Measurements from ENCODE around the gene CCDC158. TPM values are rescaled to one million over a fixed set of nuclear protein-coding genes. Genes with fewer than 3 reads are reported as not detected.

Gene CCDC158
- total and polyA plus RNA-seq, 10 of the 15 experiments (the other 5 are each of a cell fraction or from before 2014, with no cell fraction given), result not detected

- no peak for TF ChIP-seq ZNF592 (IDR thresholded peaks at IDR 0.05)
These were observed 45.2 kb downstream of the CCDC158 start (continued) for GRCh38 chr4:76375703-76376102.

- WGBS (ENCODE audit: insufficient coverage, insufficient replicate concordance, low lambda C conversion rate, missing lambda C conversion rate), result 30% methylated on average over 1 of the region's 1 CpG
- ChIA-PET CTCF (interaction anchor here (1.1 to 7.0 kb wide), 2 partner anchors 196 to 379 kb away, joined by 5 to 214 read pairs; no protein-coding TSS in a partner anchor), SMC1A (ENCODE audit: uncharacterized antibody, unreplicated experiment) (interaction anchor here (0.8 to 5.9 kb wide), 4 partner anchors 9 to 195 kb away, joined by 3 to 126 read pairs (median 4); no protein-coding TSS in a partner anchor), RAD21 (ENCODE audit: unreplicated experiment) (interaction anchor here (5.8 kb wide), 1 partner anchor 196 kb away, joined by 110 read pairs; no protein-coding TSS in a partner anchor), POLR2A (no interaction called here)
- ATAC-seq, result no peak
- BruUV-seq (replicated peaks), result no TSS peak
- Histone ChIP-seq H3K27me3 (replicated peaks in 1 of 2; ENCODE audit: control insufficient read depth in 2 of 2, insufficient read depth in 2 of 2, low read length in 1 of 2) (no peaks in the 10 kb centered on the region; a peak in 2 of 4 replicates), H3K79me2 (ENCODE audit: control insufficient read depth, insufficient read depth, low read length) (no peaks in the 10 kb centered on the region), H3K4me2 (ENCODE audit: control insufficient read depth, insufficient read depth) (no peak overlapping the region), H3K27ac (ENCODE audit: control insufficient read depth, insufficient read depth) (no peak overlapping the region), H4K20me1 (ENCODE audit: control insufficient read depth, insufficient read depth) (no peaks in the 10 kb centered on the region), H3K36me3 (ENCODE audit: control insufficient read depth in 2 of 2, insufficient read depth in 2 of 2, low read length in 1 of 2) (no peaks in the 10 kb centered on the region), H2AFZ (ENCODE audit: control insufficient read depth, low read depth, low read length) (no peak overlapping the region), H3K9me3 (replicated peaks; ENCODE audit: control insufficient read depth, insufficient read depth, low read length) (no peaks in the 10 kb centered on the region), H3K4me1 (ENCODE audit: control insufficient read depth, insufficient read depth, low read length) (no peaks in the 10 kb centered on the region), H3K4me3 (no peak overlapping the region), H3K9ac (ENCODE audit: control insufficient read depth, insufficient read depth, low read length) (no peak overlapping the region)
- intact Hi-C loops (cut with micrococcal nuclease; ENCODE audit: unreplicated experiment), result no loop called here
- FAIRE-seq, result no peak
- TF ChIP-seq NKRF (conservative IDR thresholded peaks at IDR 0.05), result no peak
- no peak for TF ChIP-seq MEF2A (IDR thresholded peaks at IDR 0.05; ENCODE audit: insufficient read depth, low read depth, low read length)
- no peak for TF ChIP-seq MYB (IDR thresholded peaks at IDR 0.05; ENCODE audit: borderline replicate concordance, low read depth, low read length)
- no peak for TF ChIP-seq PAX5 (IDR thresholded peaks at IDR 0.05; ENCODE audit: borderline replicate concordance, low read depth, low read length)
- TF ChIP-seq CTCF (IDR thresholded peaks at IDR 0.05 in 2 of 3, conservative IDR thresholded peaks at IDR 0.05 in 1 of 3; ENCODE audit: control insufficient read depth in 2 of 3, extremely low read depth in 1 of 3, insufficient read depth in 1 of 3, low read depth in 3 of 3, low read length in 3 of 3), result no peak
- no peak for TF ChIP-seq LARP7 (IDR thresholded peaks at IDR 0.05)
- TF ChIP-seq SREBF1 (IDR thresholded peaks at IDR 0.05; ENCODE audit: low read length), result no peak
- in situ Hi-C loops (cut with MboI), result loop anchor here (5.0 kb wide), 1 partner anchor 192 kb away; no protein-coding TSS in a partner anchor
- DNase-seq (ENCODE audit: low read depth, low spot score), result no peak
These were observed 46.1 kb downstream of the CCDC158 start for GRCh38 chr4:76374798-76375197.

Data from GM12878 (cell line).